K562 (cell line): ENCODE data around the gene ZNF554. TPM values are rescaled to one million over a fixed set of nuclear protein-coding genes. Genes with fewer than 3 reads are reported as not detected.

Source experiments
- ASH1L ChIP-seq: fragments of 450-650 bp; IDR thresholded peaks from 2 replicates; pipeline ENCODE4 v1.6.1; 2018; ENCODE audit warnings: borderline replicate concordance, mild to moderate bottlenecking, low read depth; ENCODE audit not compliant: partially characterized antibody
- CBFA2T3 ChIP-seq: fragments of 450-650 bp; IDR thresholded peaks from 2 replicates; pipeline ENCODE4 v1.6.1; 2017
- CREB3 ChIP-seq: fragments of 450-650 bp; conservative IDR thresholded peaks from 2 replicates; pipeline ENCODE4 v1.6.1; 2016; ENCODE audit warnings: missing genetic modification characterization, low read depth, mild to moderate bottlenecking, missing compliant biosample characterization, moderate library complexity
- DNMT1 ChIP-seq: fragments of 450-650 bp; IDR thresholded peaks from 2 replicates; pipeline ENCODE4 v1.6.1; 2016; ENCODE audit warnings: antibody characterized with exemption, mild to moderate bottlenecking
- KDM1A ChIP-seq, 2 experiments: fragments of 450-650 bp; IDR thresholded peaks; 2 replicates each; pipeline ENCODE4 v1.6.1; 2016; ENCODE audit warnings: mild to moderate bottlenecking in 2 of 2
- MEIS2 ChIP-seq: fragments of 450-650 bp; IDR thresholded peaks from 2 replicates; pipeline ENCODE4 v1.6.1; 2014; ENCODE audit warnings: mild to moderate bottlenecking; ENCODE audit not compliant: partially characterized antibody
- MITF ChIP-seq: IDR thresholded peaks from 2 replicates; pipeline ENCODE4 v1.6.1; 2014; ENCODE audit warnings: antibody characterized with exemption
- MTA1 ChIP-seq: fragments of 450-650 bp; IDR thresholded peaks from 2 replicates; pipeline ENCODE4 v1.6.1; 2017; ENCODE audit warnings: borderline replicate concordance
- MXI1 ChIP-seq: IDR thresholded peaks from 2 replicates; pipeline ENCODE4 v1.6.1; 2011; ENCODE audit warnings: low read depth, mild to moderate bottlenecking, improper control_type of control experiment, low read length
- NCOR1 ChIP-seq: fragments of 450-650 bp; IDR thresholded peaks from 2 replicates; pipeline ENCODE4 v1.6.1; 2016; ENCODE audit warnings: mild to moderate bottlenecking, moderate library complexity
- NFE2 ChIP-seq: IDR thresholded peaks from 2 replicates; pipeline ENCODE4 v1.6.1; 2014; ENCODE audit warnings: antibody characterized with exemption, low read depth
- PHB2 ChIP-seq: fragments of 450-650 bp; IDR thresholded peaks from 2 replicates; pipeline ENCODE4 v1.6.1; 2017; ENCODE audit warnings: low read depth
- PML ChIP-seq: IDR thresholded peaks from 2 replicates; pipeline ENCODE4 v1.6.1; 2012; ENCODE audit warnings: low read length, inconsistent platforms
- PREB ChIP-seq: sonication (generic); formaldehyde crosslinking; IDR thresholded peaks from 2 replicates; pipeline ENCODE4 v1.8.1; 2023; ENCODE audit warnings: mild to moderate bottlenecking, missing genetic modification reagents
- RBM25 ChIP-seq: fragments of 200-400 bp; formaldehyde crosslinking; IDR thresholded peaks from 2 replicates; pipeline ENCODE4 v1.6.1; 2018; ENCODE audit warnings: low read length, low read depth, moderate library complexity; ENCODE audit not compliant: severe bottlenecking
- SMAD3 ChIP-seq: fragments of 450-650 bp; formaldehyde crosslinking; conservative IDR thresholded peaks from 2 replicates; pipeline ENCODE4 v1.4.0; 2020; ENCODE audit warnings: mild to moderate bottlenecking
- TAL1 ChIP-seq: fragments of 450-650 bp; IDR thresholded peaks from 2 replicates; pipeline ENCODE4 v1.6.1; 2016; ENCODE audit warnings: mild to moderate bottlenecking
- TCF3 ChIP-seq: sonication (generic); formaldehyde crosslinking; IDR thresholded peaks from 2 replicates; pipeline ENCODE4 v1.4.0; 2020; ENCODE audit warnings: mild to moderate bottlenecking, missing genetic modification reagents
- TRIM24 ChIP-seq, 2 experiments: fragments of 450-650 bp; IDR thresholded peaks; 2 replicates each; pipeline ENCODE4 v1.6.1; 2016
- ZNF175 ChIP-seq: fragments of 200-800 bp; sonication (Bioruptor generic); IDR thresholded peaks from 2 replicates; pipeline ENCODE4 v1.6.1; 2016; ENCODE audit warnings: low read depth, mild to moderate bottlenecking, missing genetic modification characterization, missing compliant biosample characterization
- ZNF561 ChIP-seq: fragments of 450-650 bp; formaldehyde crosslinking; conservative IDR thresholded peaks from 2 replicates; pipeline ENCODE4 v1.4.0; 2020; ENCODE audit warnings: mild to moderate bottlenecking, moderate library complexity
- ZNF583 ChIP-seq: fragments of 250-450 bp; sonication (Bioruptor Pico); IDR thresholded peaks from 2 replicates; pipeline ENCODE4 v1.4.0; 2020
- polyA plus RNA-seq, 8 experiments: library from polyadenylated mRNA; depleted of rRNA in 4 of 8; stranded (reverse) in 5 of 8; unstranded in 3 of 8; fragments of >200 nt; fragmentation: Nextera tagmentation in 2 of 8; fragmentation: Illumina TruSeq in 1 of 8; extraction: Ambion mirVana in 2 of 8; extraction: Trizol in 1 of 8; gene quantifications; 2 replicates each; pipeline versions ENCODE4 v1.2.1 to v1.2.3, GENCODE V29; 2011 to 2014; ENCODE audit warnings: inconsistent platforms in 1 of 8, missing spikeins in 1 of 8
- total RNA-seq, 7 experiments: library from RNA; depleted of rRNA in 6 of 7; stranded (reverse); fragments of >200 nt in 6 of 7; fragmentation: Illumina TruSeq in 2 of 7; extraction: Trizol in 2 of 7; gene quantifications; 2 replicates each; pipeline versions ENCODE4 v1.2.1 to v1.2.3, GENCODE V29; 2011 to 2021; ENCODE audit warnings: low replicate concordance in 1 of 7
- TF ChIP-seq, protein P1 (sequence below): sonication (generic); formaldehyde crosslinking; IDR thresholded peaks from 2 replicates; pipeline ENCODE4 v1.8.0; 2022; ENCODE audit warnings: missing genetic modification reagents, mild to moderate bottlenecking, moderate library complexity, borderline replicate concordance
- TF ChIP-seq, protein P2 (sequence below): fragments of 250-450 bp; sonication (Bioruptor Pico); IDR thresholded peaks from 2 replicates; pipeline ENCODE4 v1.9.0; 2021; ENCODE audit warnings: mild to moderate bottlenecking, inconsistent platforms

Gene ZNF554
- total and polyA plus RNA-seq, 9 of the 15 experiments (the other 6 are each of a cell fraction or from before 2014, with no cell fraction given): 0.07 to 1.8 (median 1.1) TPM

- TF ChIP-seq, protein P1, sequence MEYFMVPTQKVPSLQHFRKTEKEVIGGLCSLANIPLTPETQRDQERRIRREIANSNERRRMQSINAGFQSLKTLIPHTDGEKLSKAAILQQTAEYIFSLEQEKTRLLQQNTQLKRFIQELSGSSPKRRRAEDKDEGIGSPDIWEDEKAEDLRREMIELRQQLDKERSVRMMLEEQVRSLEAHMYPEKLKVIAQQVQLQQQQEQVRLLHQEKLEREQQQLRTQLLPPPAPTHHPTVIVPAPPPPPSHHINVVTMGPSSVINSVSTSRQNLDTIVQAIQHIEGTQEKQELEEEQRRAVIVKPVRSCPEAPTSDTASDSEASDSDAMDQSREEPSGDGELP (CRISPR knock-in tag): no peak
- TF ChIP-seq CBFA2T3 (peak; percentile 92), TCF3 (CRISPR knock-in tag) (peak; percentile 87), KDM1A (IDR thresholded peaks at IDR 0.05) (peak; percentile 77 to 83), PHB2 (no peak), SMAD3 (CRISPR knock-in tag) (no peak), MITF (no peak), ZNF583 (no peak), DNMT1 (no peak), MTA1 (no peak), ZNF561 (CRISPR knock-in tag) (no peak), MXI1 (no peak), TAL1 (peak; percentile 90), CREB3 (tag) (no peak), PML (peak; percentile 69), ZNF175 (CRISPR knock-in tag) (no peak), ASH1L (peak; percentile 63), NFE2 (no peak), TRIM24 (IDR thresholded peaks at IDR 0.05) (peak; percentile 81 to 84; a peak in 3 of 4 replicates), PREB (CRISPR knock-in tag) (no peak), MEIS2 (peak; percentile 27), RBM25 (peak; percentile 66), NCOR1 (peak; percentile 78)
- TF ChIP-seq, protein P2, sequence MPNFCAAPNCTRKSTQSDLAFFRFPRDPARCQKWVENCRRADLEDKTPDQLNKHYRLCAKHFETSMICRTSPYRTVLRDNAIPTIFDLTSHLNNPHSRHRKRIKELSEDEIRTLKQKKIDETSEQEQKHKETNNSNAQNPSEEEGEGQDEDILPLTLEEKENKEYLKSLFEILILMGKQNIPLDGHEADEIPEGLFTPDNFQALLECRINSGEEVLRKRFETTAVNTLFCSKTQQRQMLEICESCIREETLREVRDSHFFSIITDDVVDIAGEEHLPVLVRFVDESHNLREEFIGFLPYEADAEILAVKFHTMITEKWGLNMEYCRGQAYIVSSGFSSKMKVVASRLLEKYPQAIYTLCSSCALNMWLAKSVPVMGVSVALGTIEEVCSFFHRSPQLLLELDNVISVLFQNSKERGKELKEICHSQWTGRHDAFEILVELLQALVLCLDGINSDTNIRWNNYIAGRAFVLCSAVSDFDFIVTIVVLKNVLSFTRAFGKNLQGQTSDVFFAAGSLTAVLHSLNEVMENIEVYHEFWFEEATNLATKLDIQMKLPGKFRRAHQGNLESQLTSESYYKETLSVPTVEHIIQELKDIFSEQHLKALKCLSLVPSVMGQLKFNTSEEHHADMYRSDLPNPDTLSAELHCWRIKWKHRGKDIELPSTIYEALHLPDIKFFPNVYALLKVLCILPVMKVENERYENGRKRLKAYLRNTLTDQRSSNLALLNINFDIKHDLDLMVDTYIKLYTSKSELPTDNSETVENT: no peak
Measured at GRCh38 chr19:2883686-2884439, 64.2 kb downstream of the ZNF554 start (continued).
